Smooth muscle cell (in vitro differentiated cells): ENCODE data around the gene SUMO4. TPM values are rescaled to one million over a fixed set of nuclear protein-coding genes. Genes with fewer than 3 reads are reported as not detected.

Source experiments
- DNase-seq: peaks from one replicate; lab custom pipeline; 2025; ENCODE audit not compliant: unreplicated experiment; lab: John Stamatoyannopoulos, UW
- H2AFZ ChIP-seq: fragments of 200-600 bp; sonication (generic); 2 replicates; pipeline ENCODE4 v1.6.0; 2016; ENCODE audit warnings: antibody characterized with exemption, low read depth, mild to moderate bottlenecking
- H3F3A ChIP-seq: fragments of 200-600 bp; sonication (generic); 2 replicates; pipeline ENCODE4 v1.6.0; 2017; ENCODE audit warnings: antibody characterized with exemption, low read depth
- H3K27ac ChIP-seq: fragments of 200-600 bp; sonication (generic); 2 replicates; pipeline ENCODE4 v1.5.1; 2016; ENCODE audit warnings: low read depth, mild to moderate bottlenecking
- H3K27me3 ChIP-seq: fragments of 200-600 bp; sonication (generic); 2 replicates; pipeline ENCODE4 v1.6.1; 2016; ENCODE audit warnings: low read depth, mild to moderate bottlenecking
- H3K36me3 ChIP-seq: fragments of 200-600 bp; sonication (generic); 2 replicates; pipeline ENCODE4 v1.5.1; 2016; ENCODE audit warnings: low read depth
- H3K4me1 ChIP-seq: fragments of 200-600 bp; sonication (generic); 2 replicates; pipeline ENCODE4 v1.5.1; 2016; ENCODE audit warnings: low read depth
- H3K4me2 ChIP-seq: fragments of 200-600 bp; sonication (generic); 2 replicates; pipeline ENCODE4 v1.6.0; 2016; ENCODE audit warnings: mild to moderate bottlenecking
- H3K4me3 ChIP-seq: fragments of 200-600 bp; sonication (generic); 2 replicates; pipeline ENCODE4 v1.5.1; 2016; ENCODE audit warnings: mild to moderate bottlenecking
- H3K79me2 ChIP-seq: fragments of 200-600 bp; sonication (generic); 2 replicates; pipeline ENCODE4 v1.6.0; 2016; ENCODE audit warnings: low read depth, mild to moderate bottlenecking
- H3K9ac ChIP-seq: fragments of 200-600 bp; sonication (generic); 2 replicates; pipeline ENCODE4 v1.6.0; 2016; ENCODE audit warnings: low read depth
- H3K9me3 ChIP-seq: fragments of 200-600 bp; sonication (generic); replicated peaks from 2 replicates; pipeline ENCODE4 v1.5.1; 2016; ENCODE audit warnings: low read depth
- H4K20me1 ChIP-seq: fragments of 200-600 bp; sonication (generic); 2 replicates; pipeline ENCODE4 v1.6.0; 2016; ENCODE audit warnings: low read depth
- CTCF ChIP-seq: fragments of 200-600 bp; sonication (generic); IDR thresholded peaks from 2 replicates; pipeline ENCODE4 v1.5.1; 2017; ENCODE audit warnings: borderline replicate concordance, mild to moderate bottlenecking, antibody characterized with exemption; ENCODE audit not compliant: insufficient read depth, poor library complexity, severe bottlenecking
- WGBS: methylation state at CpG from one replicate; pipeline ENCODE4 v1.1.7; 2016; ENCODE audit warnings: low lambda C conversion rate; 5-methylcytosine and 5-hydroxymethylcytosine counted together
- polyA plus RNA-seq: library from polyadenylated mRNA; unstranded; fragments of >200 nt; fragmentation: Nextera tagmentation; extraction: Ambion mirVana; gene quantifications from 2 replicates; pipeline ENCODE4 v1.2.1, GENCODE V29; 2016
- total RNA-seq: library from RNA; depleted of rRNA; stranded (reverse); fragments of >200 nt; gene quantifications from 2 replicates; pipeline ENCODE4 v1.2.3, GENCODE V29; 2014

The SUMO4 gene
- total and polyA plus RNA-seq, 2 experiments from 2014 or later = 0.15 to 1.4 TPM

- TF ChIP-seq CTCF = no peak
- peaks cover 100% of the 10 kb centered on the region for H4K20me1 ChIP-seq
- H3K4me1 ChIP-seq = no peaks in the 10 kb centered on the region
- WGBS = 95% methylated on average over 17 of the region's 17 CpGs
- no peak overlapping the region for H3K4me2 ChIP-seq
- no peak overlapping the region for H3K27ac ChIP-seq
- no peaks in the 10 kb centered on the region for H3K27me3 ChIP-seq
- no peak overlapping the region for H3K4me3 ChIP-seq
- H2AFZ ChIP-seq = no peak overlapping the region
- no peaks in the 10 kb centered on the region for H3K36me3 ChIP-seq
- no peak overlapping the region for H3K9ac ChIP-seq
- DNase-seq = no peak
- no peaks in the 10 kb centered on the region for H3K9me3 ChIP-seq
- peaks cover 100% of the 10 kb centered on the region for H3K79me2 ChIP-seq
- H3F3A ChIP-seq = peaks cover 3% of the 10 kb centered on the region
These were observed 42.1 kb upstream of the SUMO4 start for GRCh38 chr6:149357726-149358538.

GRCh38 chr6:149359440-149359839 lies 40.6 kb upstream of the SUMO4 start:
- Histone ChIP-seq H3K36me3 (no peaks in the 10 kb centered on the region), H3K9ac (no peak overlapping the region), H2AFZ (no peak overlapping the region), H3K27ac (no peak overlapping the region), H3K4me2 (no peak overlapping the region), H4K20me1 (peaks cover 100% of the 10 kb centered on the region), H3K9me3 (no peaks in the 10 kb centered on the region), H3F3A (peaks cover 3% of the 10 kb centered on the region), H3K4me1 (peaks cover 6% of the 10 kb centered on the region), H3K27me3 (no peaks in the 10 kb centered on the region), H3K79me2 (peaks cover 100% of the 10 kb centered on the region), H3K4me3 (no peak overlapping the region)
- no peak for TF ChIP-seq CTCF
- DNase-seq = no peak

GRCh38 chr6:149360536-149360935 lies 39.5 kb upstream of the SUMO4 start:
- DNase-seq = no peak
- Histone ChIP-seq H3K9me3 (no peaks in the 10 kb centered on the region), H3K9ac (no peak overlapping the region), H4K20me1 (peaks cover 100% of the 10 kb centered on the region), H3K4me3 (no peak overlapping the region), H2AFZ (no peak overlapping the region), H3K27ac (no peak overlapping the region), H3K4me2 (no peak overlapping the region), H3K79me2 (peaks cover 100% of the 10 kb centered on the region), H3K27me3 (no peaks in the 10 kb centered on the region), H3F3A (peaks cover 3% of the 10 kb centered on the region), H3K4me1 (peaks cover 14% of the 10 kb centered on the region), H3K36me3 (no peaks in the 10 kb centered on the region)
- no peak for TF ChIP-seq CTCF
- WGBS = 99% methylated on average over 3 of the region's 3 CpGs

- DNase-seq = no peak
- peaks cover 30% of the 10 kb centered on the region for H3K4me1 ChIP-seq
- no peak overlapping the region for H2AFZ ChIP-seq
- peak overlapping the region; percentile 64 for H3K27ac ChIP-seq
- H3K9me3 ChIP-seq = no peaks in the 10 kb centered on the region
- no peaks in the 10 kb centered on the region for H3K36me3 ChIP-seq
- WGBS = 86% methylated on average over 5 of the region's 5 CpGs
- H3K27me3 ChIP-seq = no peaks in the 10 kb centered on the region
- H3K79me2 ChIP-seq = peaks cover 100% of the 10 kb centered on the region
- H4K20me1 ChIP-seq = peaks cover 100% of the 10 kb centered on the region
- TF ChIP-seq CTCF = no peak
- H3K9ac ChIP-seq = no peak overlapping the region
- H3K4me3 ChIP-seq = no peak overlapping the region
- H3F3A ChIP-seq = peaks cover 3% of the 10 kb centered on the region
- no peak overlapping the region for H3K4me2 ChIP-seq
These were observed 37.8 kb upstream of the SUMO4 start for GRCh38 chr6:149362289-149362688.
